ENCODE data around the gene SLC2A13.
"Not testable (repeated sequence)": the region's sequence is repeated elsewhere in the genome, so short reads cannot be mapped to it uniquely, and the experiment has no call there.

The SLC2A13 gene

GRCh38 chr12:39848218-39848617 is 257.7 kb downstream of the SLC2A13 start:
- DNase-seq; H3K9ac ChIP-seq (ENCODE audit: low read length); H3K18ac ChIP-seq (ENCODE audit: low read depth in 1 of 2, low read length in 2 of 2); H3K4ac ChIP-seq (ENCODE audit: low read depth in 1 of 2, low read length in 2 of 2); H4K8ac ChIP-seq (ENCODE audit: low read length); H2BK5ac ChIP-seq (ENCODE audit: low read depth, low read length, poor library complexity, severe bottlenecking); H2BK12ac ChIP-seq (ENCODE audit: low read length in 2 of 2); H3K27ac ChIP-seq (ENCODE audit: low read length, poor library complexity, severe bottlenecking); H2AK5ac ChIP-seq (ENCODE audit: low read length, severe bottlenecking); H3K4me2 ChIP-seq (ENCODE audit: low read length, poor library complexity, severe bottlenecking); H3K27me3 ChIP-seq (ENCODE audit: control insufficient read depth in 1 of 2, insufficient read depth in 1 of 2, low read length in 2 of 2); H4K91ac ChIP-seq (ENCODE audit: low read length); H2BK15ac ChIP-seq (ENCODE audit: low read depth, poor library complexity, severe bottlenecking); H3K36me3 ChIP-seq (ENCODE audit: control insufficient read depth in 1 of 2, insufficient read depth in 2 of 2, low read depth in 1 of 2, low read length in 2 of 2); H2AFZ ChIP-seq (ENCODE audit: low read depth, low read length); H3K14ac ChIP-seq (ENCODE audit: low read length in 2 of 2); H3K4me1 ChIP-seq (ENCODE audit: control insufficient read depth, insufficient read depth, low read depth, low read length); H3K9me3 ChIP-seq (ENCODE audit: control insufficient read depth, low read length); H3K23ac ChIP-seq (ENCODE audit: low read length in 2 of 2); H3K4me3 ChIP-seq (ENCODE audit: insufficient read depth in 1 of 2, low read depth in 1 of 2, low read length in 2 of 2); H3K79me1 ChIP-seq (replicated peaks; ENCODE audit: low read length, poor library complexity, severe bottlenecking); H2BK120ac ChIP-seq (ENCODE audit: low read depth, low read length): not testable (repeated sequence)
- no CpG with 5 or more reads among the region's 1 CpG for WGBS

- Histone ChIP-seq H3K27me3 (ENCODE audit: control insufficient read depth in 1 of 2, insufficient read depth in 1 of 2, low read length in 2 of 2) (no peaks in the 10 kb centered on the region), H3K14ac (ENCODE audit: low read length in 2 of 2) (peak overlapping the region in 1 of 2 experiments; percentile 11)
- WGBS: 97% methylated on average over 1 of the region's 2 CpGs
These were observed 258.8 kb downstream of the SLC2A13 start for GRCh38 chr12:39846971-39847650.

GRCh38 chr12:39846304-39846703 is 259.6 kb downstream of the SLC2A13 start:
- no peak overlapping the region for H2BK15ac ChIP-seq (ENCODE audit: low read depth, poor library complexity, severe bottlenecking)
- no peak overlapping the region for H4K91ac ChIP-seq (ENCODE audit: low read length)
- no peaks in the 10 kb centered on the region for H3K79me1 ChIP-seq (replicated peaks; ENCODE audit: low read length, poor library complexity, severe bottlenecking)
- no peak overlapping the region for H2AK5ac ChIP-seq (ENCODE audit: low read length, severe bottlenecking)
- no peaks in the 10 kb centered on the region for H3K4me1 ChIP-seq (ENCODE audit: control insufficient read depth, insufficient read depth, low read depth, low read length)
- H3K9ac ChIP-seq (ENCODE audit: low read length): no peak overlapping the region
- H2BK120ac ChIP-seq (ENCODE audit: low read depth, low read length): no peak overlapping the region
- no peak overlapping the region for H2BK12ac ChIP-seq (ENCODE audit: low read length in 2 of 2)
- no peak overlapping the region for H2BK5ac ChIP-seq (ENCODE audit: low read depth, low read length, poor library complexity, severe bottlenecking)
- H3K18ac ChIP-seq (ENCODE audit: low read depth in 1 of 2, low read length in 2 of 2): no peak overlapping the region
- H3K4ac ChIP-seq (ENCODE audit: low read depth in 1 of 2, low read length in 2 of 2): no peak overlapping the region
- no peak overlapping the region for H4K8ac ChIP-seq (ENCODE audit: low read length)
- 92% methylated on average over 1 of the region's 2 CpGs for WGBS
- no peak overlapping the region for H3K27ac ChIP-seq (ENCODE audit: low read length, poor library complexity, severe bottlenecking)
- no peak overlapping the region for H3K4me3 ChIP-seq (ENCODE audit: insufficient read depth in 1 of 2, low read depth in 1 of 2, low read length in 2 of 2)
- no peak overlapping the region for H3K14ac ChIP-seq (ENCODE audit: low read length in 2 of 2)
- H2AFZ ChIP-seq (ENCODE audit: low read depth, low read length): no peak overlapping the region
- no peaks in the 10 kb centered on the region for H3K27me3 ChIP-seq (ENCODE audit: control insufficient read depth in 1 of 2, insufficient read depth in 1 of 2, low read length in 2 of 2)
- H3K36me3 ChIP-seq (ENCODE audit: control insufficient read depth in 1 of 2, insufficient read depth in 2 of 2, low read depth in 1 of 2, low read length in 2 of 2): no peaks in the 10 kb centered on the region
- H3K23ac ChIP-seq (ENCODE audit: low read length in 2 of 2): no peak overlapping the region
- no peaks in the 10 kb centered on the region for H3K9me3 ChIP-seq (ENCODE audit: control insufficient read depth, low read length)
- H3K4me2 ChIP-seq (ENCODE audit: low read length, poor library complexity, severe bottlenecking): no peak overlapping the region
- no peak for DNase-seq

More at GRCh38 chr12:39846971-39847650, 258.8 kb downstream of the SLC2A13 start:
- H3K4me1 ChIP-seq (ENCODE audit: control insufficient read depth, insufficient read depth, low read depth, low read length): no peaks in the 10 kb centered on the region
- H2BK15ac ChIP-seq (ENCODE audit: low read depth, poor library complexity, severe bottlenecking): no peak overlapping the region
- no peak overlapping the region for H3K27ac ChIP-seq (ENCODE audit: low read length, poor library complexity, severe bottlenecking)
- no peak overlapping the region for H2BK120ac ChIP-seq (ENCODE audit: low read depth, low read length)
- H2AK5ac ChIP-seq (ENCODE audit: low read length, severe bottlenecking): no peak overlapping the region
- H3K9me3 ChIP-seq (ENCODE audit: control insufficient read depth, low read length): no peaks in the 10 kb centered on the region
- no peak overlapping the region for H3K9ac ChIP-seq (ENCODE audit: low read length)
- DNase-seq: no peak
- H4K8ac ChIP-seq (ENCODE audit: low read length): no peak overlapping the region
- H2AFZ ChIP-seq (ENCODE audit: low read depth, low read length): no peak overlapping the region
- no peak overlapping the region for H3K4me2 ChIP-seq (ENCODE audit: low read length, poor library complexity, severe bottlenecking)
- no peak overlapping the region for H4K91ac ChIP-seq (ENCODE audit: low read length)
- H3K23ac ChIP-seq (ENCODE audit: low read length in 2 of 2): no peak overlapping the region
- H2BK5ac ChIP-seq (ENCODE audit: low read depth, low read length, poor library complexity, severe bottlenecking): no peak overlapping the region
- no peak overlapping the region for H2BK12ac ChIP-seq (ENCODE audit: low read length in 2 of 2)
- no peaks in the 10 kb centered on the region for H3K36me3 ChIP-seq (ENCODE audit: control insufficient read depth in 1 of 2, insufficient read depth in 2 of 2, low read depth in 1 of 2, low read length in 2 of 2)
- no peaks in the 10 kb centered on the region for H3K79me1 ChIP-seq (replicated peaks; ENCODE audit: low read length, poor library complexity, severe bottlenecking)
- H3K4me3 ChIP-seq (ENCODE audit: insufficient read depth in 1 of 2, low read depth in 1 of 2, low read length in 2 of 2): no peak overlapping the region
- H3K18ac ChIP-seq (ENCODE audit: low read depth in 1 of 2, low read length in 2 of 2): no peak overlapping the region
- H3K4ac ChIP-seq (ENCODE audit: low read depth in 1 of 2, low read length in 2 of 2): no peak overlapping the region

- Histone ChIP-seq H3K4me3 (ENCODE audit: insufficient read depth in 1 of 2, low read depth in 1 of 2, low read length in 2 of 2) (no peak overlapping the region), H3K18ac (ENCODE audit: low read depth in 1 of 2, low read length in 2 of 2) (no peak overlapping the region), H3K79me1 (replicated peaks; ENCODE audit: low read length, poor library complexity, severe bottlenecking) (no peaks in the 10 kb centered on the region), H2BK12ac (ENCODE audit: low read length in 2 of 2) (no peak overlapping the region), H2BK120ac (ENCODE audit: low read depth, low read length) (no peak overlapping the region), H3K4me2 (ENCODE audit: low read length, poor library complexity, severe bottlenecking) (no peak overlapping the region), H3K4ac (ENCODE audit: low read depth in 1 of 2, low read length in 2 of 2) (no peak overlapping the region), H2AK5ac (ENCODE audit: low read length, severe bottlenecking) (no peak overlapping the region), H3K27ac (ENCODE audit: low read length, poor library complexity, severe bottlenecking) (no peak overlapping the region), H2BK5ac (ENCODE audit: low read depth, low read length, poor library complexity, severe bottlenecking) (no peak overlapping the region), H3K36me3 (ENCODE audit: control insufficient read depth in 1 of 2, insufficient read depth in 2 of 2, low read depth in 1 of 2, low read length in 2 of 2) (no peaks in the 10 kb centered on the region), H4K8ac (ENCODE audit: low read length) (no peak overlapping the region), H3K4me1 (ENCODE audit: control insufficient read depth, insufficient read depth, low read depth, low read length) (no peaks in the 10 kb centered on the region), H3K14ac (ENCODE audit: low read length in 2 of 2) (no peak overlapping the region), H3K9ac (ENCODE audit: low read length) (no peak overlapping the region), H2AFZ (ENCODE audit: low read depth, low read length) (no peak overlapping the region), H4K91ac (ENCODE audit: low read length) (no peak overlapping the region), H3K9me3 (ENCODE audit: control insufficient read depth, low read length) (no peaks in the 10 kb centered on the region), H3K23ac (ENCODE audit: low read length in 2 of 2) (no peak overlapping the region), H2BK15ac (ENCODE audit: low read depth, poor library complexity, severe bottlenecking) (no peak overlapping the region), H3K27me3 (ENCODE audit: control insufficient read depth in 1 of 2, insufficient read depth in 1 of 2, low read length in 2 of 2) (no peaks in the 10 kb centered on the region)
- WGBS: 96% methylated on average over 2 of the region's 2 CpGs
- DNase-seq: no peak
These were observed 265.5 kb downstream of the SLC2A13 start for GRCh38 chr12:39840422-39840821.

Measured in mesenchymal stem cell (in vitro differentiated cells and primary cell).